HG02763 (cell line): ENCODE measurements around the gene ATPAF1.

Experiments used
- ATAC-seq: cut with Tn5 transposase; IDR thresholded peaks from one replicate; pipeline ENCODE4 v1.9.1; 2021; ENCODE audit warnings: mild to moderate bottlenecking, moderate library complexity; ENCODE audit not compliant: unreplicated experiment

Gene ATPAF1

DNA sequence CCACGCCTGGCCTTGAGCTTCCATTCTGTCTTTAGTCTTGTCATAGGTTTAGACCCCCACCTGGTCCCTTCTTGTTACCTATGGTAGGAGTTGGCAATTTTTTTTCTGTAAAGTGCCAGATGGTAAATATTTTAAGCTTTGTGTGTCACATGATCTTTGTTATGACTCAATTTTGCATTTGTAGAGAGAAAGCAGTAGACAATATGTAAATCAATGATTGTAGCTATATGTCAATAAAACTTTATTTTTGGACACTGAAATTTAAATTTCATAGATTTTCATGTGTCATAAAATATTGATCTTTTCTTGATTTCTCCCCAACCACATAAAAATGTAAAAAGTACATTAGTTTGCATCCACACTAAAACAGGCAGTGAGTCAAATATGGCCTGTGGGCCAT lies 72.1 kb downstream of the ATPAF1 start:
- ATAC-seq = no peak

DNA sequence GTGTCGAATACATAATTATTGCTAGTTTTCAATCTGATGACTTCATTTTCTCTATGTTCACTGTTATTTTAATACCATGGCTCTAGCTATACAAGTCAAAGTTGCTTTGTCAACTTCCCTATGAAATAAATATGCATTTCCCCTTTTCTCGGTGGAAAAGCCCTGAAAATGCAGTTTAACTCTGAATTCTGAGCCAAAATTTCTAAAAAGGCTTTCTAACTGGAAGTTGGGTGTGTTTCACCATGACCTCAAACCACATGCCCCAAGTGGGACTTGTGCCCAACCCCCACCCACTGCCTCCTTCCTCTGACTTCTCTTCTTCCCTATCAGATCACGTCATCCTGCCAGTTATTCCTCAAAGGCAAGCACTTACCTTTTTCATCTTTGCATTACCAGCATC lies 73.0 kb downstream of the ATPAF1 start:
- ATAC-seq = no peak

DNA sequence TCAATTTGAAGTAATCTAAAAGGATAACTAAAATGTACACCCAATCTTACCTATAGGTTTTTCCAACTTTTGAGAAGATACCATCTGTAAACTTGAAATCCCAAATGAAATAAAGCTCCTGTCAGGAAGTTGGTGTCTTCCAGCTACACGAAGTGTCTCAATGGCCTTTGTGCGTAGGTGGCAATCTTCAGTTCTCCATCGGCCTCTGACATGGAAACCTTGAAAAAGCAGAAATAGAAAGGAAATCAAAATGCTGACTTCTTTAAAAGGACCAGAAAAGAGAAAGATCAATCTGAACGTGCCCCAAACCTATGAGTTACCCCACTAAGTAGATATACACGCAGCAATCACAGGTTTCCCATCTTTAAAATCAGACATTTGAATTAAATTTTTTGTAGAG lies 74.1 kb downstream of the ATPAF1 start:
- no peak for ATAC-seq

DNA sequence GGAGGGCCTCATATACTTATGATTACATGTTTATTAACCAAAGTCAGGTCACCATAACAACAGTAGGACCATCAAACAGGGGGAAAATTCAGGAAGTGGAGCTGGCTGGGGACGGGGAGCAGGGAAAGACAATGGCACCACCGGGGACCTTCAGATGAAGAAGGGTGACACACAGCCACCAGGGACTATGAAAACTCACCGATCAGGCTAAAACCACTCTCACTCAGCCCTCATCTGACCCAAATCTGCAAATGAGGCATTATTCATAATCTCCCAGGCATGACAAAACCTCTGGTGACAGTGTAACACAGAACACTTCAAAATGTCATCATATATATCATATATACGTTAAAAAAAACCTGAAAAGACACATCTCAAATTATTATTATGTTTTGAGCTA lies 75.3 kb downstream of the ATPAF1 start:
- no peak for ATAC-seq

DNA sequence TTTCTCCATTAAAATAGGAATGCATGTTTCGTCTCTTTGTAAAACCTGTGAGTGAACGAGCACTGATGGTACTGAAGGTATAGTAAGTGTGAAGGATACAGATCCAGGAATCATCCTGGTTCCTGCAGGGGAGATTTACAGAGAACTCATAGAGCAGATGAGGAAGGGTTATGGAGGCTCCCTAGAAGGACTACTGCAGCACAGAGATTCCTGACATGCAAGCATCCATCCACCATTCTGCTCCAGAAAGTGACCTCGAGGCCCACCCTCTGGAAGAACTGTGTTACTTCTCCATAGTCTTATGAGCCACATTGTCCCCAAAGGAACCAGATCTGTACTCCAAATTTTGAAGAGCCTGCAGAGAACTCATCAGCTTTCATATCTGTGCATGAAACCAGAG lies 78.6 kb downstream of the ATPAF1 start:
- no peak for ATAC-seq

DNA sequence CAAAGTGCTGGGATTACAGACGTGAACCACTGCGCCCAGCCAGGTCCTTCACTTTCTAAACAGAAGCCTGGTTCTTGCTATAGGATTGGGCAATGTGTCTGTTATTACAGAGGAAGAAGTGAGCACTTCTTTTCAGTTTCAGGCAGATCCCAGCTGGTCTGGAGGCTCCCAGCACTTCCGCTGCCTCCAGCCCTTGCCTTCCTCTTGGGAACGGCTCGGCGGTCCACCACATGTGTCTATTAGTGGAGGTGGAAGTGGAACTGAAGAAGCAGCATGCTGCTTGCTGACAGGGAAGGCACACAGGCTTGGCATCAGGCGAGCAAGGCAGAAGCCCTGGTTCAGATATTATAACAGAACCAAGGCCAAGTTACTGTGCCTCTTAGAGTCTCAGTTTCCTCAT lies 81.1 kb downstream of the ATPAF1 start:
- no peak for ATAC-seq

DNA sequence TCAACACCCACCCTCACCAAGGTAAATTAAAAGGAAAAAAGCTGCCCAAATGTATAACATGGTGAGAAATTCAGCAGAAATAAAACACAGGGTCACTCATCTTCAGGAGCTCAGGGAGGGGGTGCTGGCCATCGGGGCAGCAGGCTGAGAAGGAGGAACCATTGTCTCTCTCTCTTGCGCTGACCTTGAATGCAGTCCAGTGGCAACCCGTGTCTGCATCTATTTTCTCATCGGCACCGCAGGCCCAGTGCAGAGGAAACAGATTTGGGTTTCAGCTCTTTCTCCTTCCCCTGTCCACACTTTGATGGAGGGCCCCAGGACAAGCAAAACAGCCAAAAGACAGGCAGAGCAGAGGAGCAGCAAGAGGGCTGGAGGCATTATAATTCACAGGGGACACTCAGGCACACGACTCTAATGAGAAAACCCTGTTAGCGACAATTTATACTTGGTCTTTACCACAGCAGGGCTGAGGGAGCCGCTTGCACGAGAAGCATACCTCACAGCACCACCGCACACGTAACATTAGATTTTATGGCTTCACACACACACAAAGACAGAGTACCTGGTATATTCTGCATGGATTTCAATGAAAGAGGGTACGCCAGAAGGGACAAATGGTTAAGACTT lies 82.7 kb downstream of the ATPAF1 start:
- no peak for ATAC-seq

DNA sequence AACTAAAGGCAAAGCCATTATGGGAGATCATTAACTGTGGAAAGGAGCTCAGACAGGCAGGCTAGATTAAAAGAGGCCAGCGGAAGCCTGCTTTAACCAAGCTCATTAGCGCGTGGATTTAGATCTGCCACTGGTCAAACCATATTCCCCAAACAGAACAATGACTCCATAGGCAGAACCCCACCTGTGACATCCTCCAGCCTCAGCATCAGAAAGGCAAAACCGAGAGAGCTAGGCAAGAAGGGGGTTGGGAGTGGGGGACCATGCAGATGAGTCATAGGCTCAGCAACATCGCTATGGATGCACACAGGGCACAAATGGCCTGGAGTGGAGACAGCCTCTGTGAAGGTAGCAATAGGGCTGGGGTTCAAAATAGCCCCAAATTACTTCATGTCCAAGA lies 84.7 kb downstream of the ATPAF1 start:
- ATAC-seq = no peak

DNA sequence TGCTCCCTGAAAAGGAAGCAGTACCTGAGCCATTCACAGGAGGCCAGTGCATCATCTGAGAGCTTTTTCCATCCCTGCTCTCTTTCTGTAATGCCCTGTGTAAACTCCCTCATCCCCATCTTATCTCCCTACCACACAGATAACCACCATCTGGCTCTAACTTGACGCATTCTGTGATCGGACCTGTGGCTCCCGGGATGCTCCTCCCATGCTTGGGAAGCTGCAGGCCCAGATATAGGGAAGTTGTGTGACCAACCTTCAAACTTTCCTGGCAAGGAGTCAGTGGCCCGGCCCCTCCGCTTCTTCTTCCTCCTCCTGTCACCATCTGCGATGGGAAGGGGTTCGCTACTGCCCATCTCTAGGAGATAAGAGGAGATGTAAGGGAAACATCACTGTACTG lies 85.2 kb downstream of the ATPAF1 start:
- ATAC-seq = no peak
